ENCODE data around the gene SPN. TPM values are rescaled to one million over a fixed set of nuclear protein-coding genes. Genes with fewer than 3 reads are reported as not detected.
"Not testable (repeated sequence)": the region's sequence is repeated elsewhere in the genome, so short reads cannot be mapped to it uniquely, and the experiment has no call there.

Gene SPN
- total and polyA plus RNA-seq, 9 donors, result 0.42 to 5.1 (median 0.88) TPM

DNA sequence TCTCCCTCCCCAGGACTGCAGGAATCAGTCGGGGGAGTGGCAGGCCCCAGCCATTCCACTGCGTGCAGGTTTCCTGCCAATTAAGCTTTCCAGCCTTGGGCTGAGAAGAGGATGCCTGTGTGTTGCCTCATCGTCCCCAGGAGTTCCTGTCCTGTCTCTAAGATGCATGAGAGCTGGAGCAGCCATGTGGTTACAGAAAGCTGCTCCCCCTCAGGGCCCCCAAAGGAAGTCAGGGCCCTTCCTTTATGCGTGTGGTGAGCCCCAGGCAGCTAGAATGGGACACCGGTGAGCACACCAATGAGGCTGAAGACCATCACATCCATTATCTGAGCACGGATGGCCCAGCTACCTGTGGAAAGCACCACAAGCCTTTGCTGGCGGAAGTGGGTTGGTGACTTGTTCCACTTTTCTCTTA, 35.4 kb upstream of the SPN start:
- DNase-seq, result not testable (repeated sequence)
- WGBS, 3 donors, result 23 to 64% (median 53%) methylated on average over 2 to 4 of the region's 7 CpGs

DNA sequence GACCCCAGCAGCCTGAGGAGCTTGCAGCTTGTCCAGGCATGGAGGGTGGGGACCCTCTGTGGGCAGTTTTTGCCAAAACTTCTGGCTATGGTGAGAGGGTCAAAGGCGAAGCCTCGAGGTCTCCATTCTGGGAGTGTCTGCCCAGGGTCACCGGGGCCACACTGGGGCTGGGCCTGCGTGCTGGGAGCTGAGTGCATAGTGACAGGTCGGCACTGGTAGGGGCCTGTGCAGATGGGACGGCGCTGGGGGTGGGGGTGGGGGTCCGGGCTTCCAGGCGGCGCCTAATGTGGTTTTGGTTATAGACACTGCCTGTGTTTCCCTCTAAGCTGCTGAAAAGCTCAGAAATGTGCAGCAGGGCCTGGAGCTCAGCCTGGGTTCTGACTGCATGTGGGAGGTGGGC, 34.3 kb upstream of the SPN start:
- H3K36me3 ChIP-seq; H3K4me1 ChIP-seq (ENCODE audit: insufficient read depth); H3K27ac ChIP-seq; intact Hi-C loops (cut with DNase I); H3K27me3 ChIP-seq; H3K4me3 ChIP-seq; DNase-seq; H3K9me3 ChIP-seq: not testable (repeated sequence)
- 63 to 77% methylated on average over 4 to 8 of the region's 10 CpGs; no CpG with 5 or more reads in 1 of the 3 donors for WGBS, 3 donors

More for the DNA sequence above, 35.4 kb upstream of the SPN start:
- H3K27ac ChIP-seq; H3K27me3 ChIP-seq; H3K4me3 ChIP-seq; intact Hi-C loops (cut with DNase I); H3K36me3 ChIP-seq; H3K9me3 ChIP-seq; H3K4me1 ChIP-seq (ENCODE audit: insufficient read depth): not testable (repeated sequence)

DNA sequence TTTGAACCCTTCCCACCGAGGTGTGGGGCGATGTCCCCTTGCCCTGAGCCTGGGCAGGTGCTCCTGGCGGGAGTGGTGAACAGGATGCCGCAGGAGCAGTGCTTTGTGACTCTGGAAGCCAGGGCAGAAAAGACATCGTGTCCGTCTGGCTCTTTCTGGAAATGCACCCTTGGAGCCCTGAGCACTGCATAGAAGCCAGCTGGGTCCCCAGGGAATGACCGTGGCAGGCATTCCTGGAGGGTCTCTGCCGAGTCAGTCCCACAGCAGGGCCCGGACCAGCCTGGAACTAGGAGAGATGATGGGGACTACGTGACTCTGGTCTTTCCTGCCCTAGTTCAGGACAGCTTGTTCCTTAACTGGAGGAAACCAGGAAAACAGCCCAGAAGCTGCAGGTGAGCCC, 33.7 kb upstream of the SPN start:
- 69 to 76% (median 72%) methylated on average over 10 of the region's 10 CpGs for WGBS, 3 donors
- H3K4me3 ChIP-seq; H3K4me1 ChIP-seq (ENCODE audit: insufficient read depth); H3K36me3 ChIP-seq; DNase-seq; H3K9me3 ChIP-seq; intact Hi-C loops (cut with DNase I); H3K27ac ChIP-seq; H3K27me3 ChIP-seq: not testable (repeated sequence)

DNA sequence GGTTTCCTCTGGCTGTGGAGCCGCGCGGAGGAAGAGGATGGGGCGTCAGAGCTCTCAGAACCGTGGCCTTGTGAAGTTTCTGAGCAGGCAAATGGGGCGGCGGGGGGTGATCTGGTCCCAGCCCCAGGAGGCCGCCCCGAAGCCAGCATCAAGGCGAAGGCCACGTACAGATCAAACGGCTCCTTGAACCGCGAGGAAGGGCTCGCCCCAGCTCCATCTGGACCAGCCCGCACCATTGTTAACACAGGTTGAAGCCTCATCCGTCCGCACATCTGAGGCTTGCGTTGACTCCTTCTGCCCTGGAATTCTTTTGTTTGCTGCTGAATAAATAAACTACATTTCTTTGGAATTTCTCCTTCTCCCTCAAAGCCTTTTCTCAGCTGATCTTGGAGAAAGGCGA, 31.4 kb upstream of the SPN start:
- H3K9me3 ChIP-seq; H3K27me3 ChIP-seq; DNase-seq; H3K27ac ChIP-seq; H3K36me3 ChIP-seq; H3K4me1 ChIP-seq (ENCODE audit: insufficient read depth); intact Hi-C loops (cut with DNase I); H3K4me3 ChIP-seq: not testable (repeated sequence)
- WGBS, 3 donors, result 63 to 72% (median 70%) methylated on average over 20 of the region's 20 CpGs

DNA sequence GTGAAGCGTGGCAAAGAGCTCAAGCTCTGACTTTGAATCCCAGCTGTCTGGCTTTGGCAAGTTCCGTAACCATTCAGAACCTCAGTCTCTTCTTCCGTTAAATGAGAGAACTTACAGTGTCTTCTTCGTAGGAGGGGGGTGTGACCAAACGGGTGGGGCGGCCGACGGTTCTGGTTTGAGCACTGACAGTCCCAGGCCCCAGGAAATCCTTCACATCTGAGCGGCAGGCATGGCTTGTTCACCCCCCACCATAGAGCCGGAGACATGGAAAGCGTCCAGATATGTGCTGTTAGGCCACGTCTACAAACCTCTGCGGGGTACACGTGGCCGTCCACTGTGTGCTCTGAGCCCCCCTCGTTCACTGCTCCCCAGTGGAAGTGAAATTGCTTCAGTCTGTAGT, 27.1 kb upstream of the SPN start:
- H3K27ac ChIP-seq; H3K27me3 ChIP-seq; H3K9me3 ChIP-seq; DNase-seq; H3K4me1 ChIP-seq (ENCODE audit: insufficient read depth); H3K4me3 ChIP-seq; intact Hi-C loops (cut with DNase I); H3K36me3 ChIP-seq: not testable (repeated sequence)
- 87 to 91% (median 87%) methylated on average over 13 to 15 of the region's 16 CpGs for WGBS, 3 donors

DNA sequence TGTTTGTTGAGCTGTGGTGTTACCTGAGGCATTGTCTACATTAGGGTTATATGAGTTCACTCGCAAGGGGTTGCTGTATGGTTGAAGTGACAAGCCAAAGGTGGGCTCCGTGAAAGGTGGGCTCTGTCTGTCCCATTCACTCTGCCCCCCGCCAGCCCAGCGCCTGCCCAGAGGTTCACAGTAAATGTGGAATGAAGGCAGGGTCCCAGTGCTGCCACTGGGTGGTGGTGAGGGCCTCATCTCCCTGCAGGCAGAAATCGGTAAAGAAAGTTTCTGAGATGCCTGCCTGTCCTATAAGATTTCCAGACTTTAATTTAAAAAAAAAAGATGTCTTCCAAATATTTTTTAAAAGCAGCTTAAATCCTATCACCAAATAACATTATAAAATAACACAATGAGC, 26.7 kb upstream of the SPN start:
- WGBS, 3 donors, result 21 to 54% (median 22%) methylated on average over 1 to 3 of the region's 5 CpGs
- H3K4me3 ChIP-seq; DNase-seq; H3K9me3 ChIP-seq; H3K36me3 ChIP-seq; H3K27ac ChIP-seq; H3K27me3 ChIP-seq; intact Hi-C loops (cut with DNase I); H3K4me1 ChIP-seq (ENCODE audit: insufficient read depth): not testable (repeated sequence)

DNA sequence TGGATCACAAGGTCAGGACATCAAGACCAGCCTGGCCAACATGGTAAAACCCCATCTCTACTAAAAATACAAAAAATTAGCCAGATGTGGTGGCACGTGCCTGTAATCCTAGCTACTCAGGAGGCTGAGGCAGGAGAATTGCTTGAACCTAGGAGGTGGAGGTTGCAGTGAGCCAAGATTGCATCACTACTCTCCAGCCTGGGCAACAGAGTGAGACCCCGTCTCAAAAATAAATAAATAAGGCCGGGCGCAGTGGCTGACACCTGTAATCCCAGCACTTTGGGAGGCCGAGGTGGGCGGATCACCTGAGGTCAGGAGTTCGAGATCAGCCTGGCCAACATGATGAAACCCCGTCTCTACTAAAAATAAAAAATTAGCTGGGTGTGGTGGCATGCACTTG, 24.3 kb upstream of the SPN start:
- intact Hi-C loops (cut with DNase I); DNase-seq; H3K4me1 ChIP-seq (ENCODE audit: insufficient read depth); H3K9me3 ChIP-seq; H3K27me3 ChIP-seq; H3K27ac ChIP-seq; H3K36me3 ChIP-seq; H3K4me3 ChIP-seq: not testable (repeated sequence)
- 89 to 94% (median 90%) methylated on average over 8 of the region's 8 CpGs for WGBS, 3 donors

DNA sequence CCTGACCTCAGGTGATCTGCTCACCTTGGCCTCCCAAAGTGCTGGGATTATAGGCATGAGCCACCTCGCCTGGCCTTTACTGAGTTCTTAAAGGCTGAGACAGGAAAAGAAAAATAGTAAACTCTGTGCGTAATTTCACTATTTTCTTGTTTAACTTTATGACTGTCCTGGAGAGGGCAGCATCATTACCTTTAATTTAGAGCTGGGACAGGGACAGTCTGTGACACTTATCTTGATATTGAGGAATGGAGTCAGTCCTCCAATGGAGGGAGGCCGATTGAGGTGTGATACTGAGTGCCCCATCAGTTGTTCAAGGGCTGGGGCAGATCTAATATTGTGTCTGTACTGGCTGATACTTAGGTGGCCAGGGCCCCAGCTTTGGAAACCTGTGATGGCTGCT, 21.5 kb upstream of the SPN start:
- no peak for DNase-seq
- 42 to 72% (median 59%) methylated on average over 3 of the region's 3 CpGs for WGBS, 3 donors
- H3K4me1 ChIP-seq (ENCODE audit: insufficient read depth), result no peaks in the 10 kb centered on the region
- no peak overlapping the region for H3K4me3 ChIP-seq
- H3K27me3 ChIP-seq, result no peaks in the 10 kb centered on the region
- no peaks in the 10 kb centered on the region for H3K36me3 ChIP-seq
- intact Hi-C loops (cut with DNase I), result no loop called here
- no peaks in the 10 kb centered on the region for H3K9me3 ChIP-seq
- H3K27ac ChIP-seq, result no peak overlapping the region
- TF ChIP-seq EP300 (IDR thresholded peaks at IDR 0.05), result no peak
- TF ChIP-seq POLR2A (IDR thresholded peaks at IDR 0.05), result no peak
- TF ChIP-seq, protein P1, sequence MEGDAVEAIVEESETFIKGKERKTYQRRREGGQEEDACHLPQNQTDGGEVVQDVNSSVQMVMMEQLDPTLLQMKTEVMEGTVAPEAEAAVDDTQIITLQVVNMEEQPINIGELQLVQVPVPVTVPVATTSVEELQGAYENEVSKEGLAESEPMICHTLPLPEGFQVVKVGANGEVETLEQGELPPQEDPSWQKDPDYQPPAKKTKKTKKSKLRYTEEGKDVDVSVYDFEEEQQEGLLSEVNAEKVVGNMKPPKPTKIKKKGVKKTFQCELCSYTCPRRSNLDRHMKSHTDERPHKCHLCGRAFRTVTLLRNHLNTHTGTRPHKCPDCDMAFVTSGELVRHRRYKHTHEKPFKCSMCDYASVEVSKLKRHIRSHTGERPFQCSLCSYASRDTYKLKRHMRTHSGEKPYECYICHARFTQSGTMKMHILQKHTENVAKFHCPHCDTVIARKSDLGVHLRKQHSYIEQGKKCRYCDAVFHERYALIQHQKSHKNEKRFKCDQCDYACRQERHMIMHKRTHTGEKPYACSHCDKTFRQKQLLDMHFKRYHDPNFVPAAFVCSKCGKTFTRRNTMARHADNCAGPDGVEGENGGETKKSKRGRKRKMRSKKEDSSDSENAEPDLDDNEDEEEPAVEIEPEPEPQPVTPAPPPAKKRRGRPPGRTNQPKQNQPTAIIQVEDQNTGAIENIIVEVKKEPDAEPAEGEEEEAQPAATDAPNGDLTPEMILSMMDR (IDR thresholded peaks at IDR 0.05), result no peak

Data from ovary (tissue), 9 donors.